Fibroblast of pulmonary artery (primary cell): Measurements from ENCODE around the gene PSPN.

Experiments
- DNase-seq: peaks from one replicate; pipeline ENCODE4 v3.0.0-alpha.2; 2010; ENCODE audit warnings: low read depth
- H3K4me3 ChIP-seq: replicated peaks from 2 replicates; pipeline ENCODE4 v1.5.1; 2011; ENCODE audit warnings: low read depth, mild to moderate bottlenecking, control low read depth, low read length, moderate library complexity
- TF ChIP-seq, protein P1 (sequence below): IDR thresholded peaks from 2 replicates; pipeline ENCODE4 v1.5.1; 2011; ENCODE audit warnings: mild to moderate bottlenecking, control low read depth, low read length, inconsistent platforms; ENCODE audit errors: missing control alignments

The PSPN gene

DNA sequence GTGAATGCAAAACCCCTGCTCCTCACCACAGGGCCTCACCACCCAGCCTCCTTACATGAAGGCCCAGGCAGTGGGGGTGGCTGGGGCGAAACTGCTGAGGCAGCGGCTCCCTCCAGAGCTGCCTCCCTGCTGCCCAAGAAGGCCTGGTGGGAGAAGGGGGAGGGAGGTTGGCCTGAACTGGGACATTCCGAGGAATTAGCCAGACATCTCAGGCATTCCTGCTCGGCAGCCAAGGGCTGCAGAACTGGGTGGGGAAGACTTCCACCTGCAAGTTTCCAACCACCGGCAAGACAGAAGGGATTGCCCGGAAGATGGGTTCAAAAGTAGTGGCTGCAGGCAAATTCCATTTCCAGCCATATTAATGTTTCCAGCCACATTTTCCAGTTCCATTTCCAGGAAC is 2.3 kb upstream of the PSPN start:
- no peak overlapping the region for H3K4me3 ChIP-seq
- TF ChIP-seq, protein P1, sequence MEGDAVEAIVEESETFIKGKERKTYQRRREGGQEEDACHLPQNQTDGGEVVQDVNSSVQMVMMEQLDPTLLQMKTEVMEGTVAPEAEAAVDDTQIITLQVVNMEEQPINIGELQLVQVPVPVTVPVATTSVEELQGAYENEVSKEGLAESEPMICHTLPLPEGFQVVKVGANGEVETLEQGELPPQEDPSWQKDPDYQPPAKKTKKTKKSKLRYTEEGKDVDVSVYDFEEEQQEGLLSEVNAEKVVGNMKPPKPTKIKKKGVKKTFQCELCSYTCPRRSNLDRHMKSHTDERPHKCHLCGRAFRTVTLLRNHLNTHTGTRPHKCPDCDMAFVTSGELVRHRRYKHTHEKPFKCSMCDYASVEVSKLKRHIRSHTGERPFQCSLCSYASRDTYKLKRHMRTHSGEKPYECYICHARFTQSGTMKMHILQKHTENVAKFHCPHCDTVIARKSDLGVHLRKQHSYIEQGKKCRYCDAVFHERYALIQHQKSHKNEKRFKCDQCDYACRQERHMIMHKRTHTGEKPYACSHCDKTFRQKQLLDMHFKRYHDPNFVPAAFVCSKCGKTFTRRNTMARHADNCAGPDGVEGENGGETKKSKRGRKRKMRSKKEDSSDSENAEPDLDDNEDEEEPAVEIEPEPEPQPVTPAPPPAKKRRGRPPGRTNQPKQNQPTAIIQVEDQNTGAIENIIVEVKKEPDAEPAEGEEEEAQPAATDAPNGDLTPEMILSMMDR, result no peak
- DNase-seq, result peak; percentile 21

DNA sequence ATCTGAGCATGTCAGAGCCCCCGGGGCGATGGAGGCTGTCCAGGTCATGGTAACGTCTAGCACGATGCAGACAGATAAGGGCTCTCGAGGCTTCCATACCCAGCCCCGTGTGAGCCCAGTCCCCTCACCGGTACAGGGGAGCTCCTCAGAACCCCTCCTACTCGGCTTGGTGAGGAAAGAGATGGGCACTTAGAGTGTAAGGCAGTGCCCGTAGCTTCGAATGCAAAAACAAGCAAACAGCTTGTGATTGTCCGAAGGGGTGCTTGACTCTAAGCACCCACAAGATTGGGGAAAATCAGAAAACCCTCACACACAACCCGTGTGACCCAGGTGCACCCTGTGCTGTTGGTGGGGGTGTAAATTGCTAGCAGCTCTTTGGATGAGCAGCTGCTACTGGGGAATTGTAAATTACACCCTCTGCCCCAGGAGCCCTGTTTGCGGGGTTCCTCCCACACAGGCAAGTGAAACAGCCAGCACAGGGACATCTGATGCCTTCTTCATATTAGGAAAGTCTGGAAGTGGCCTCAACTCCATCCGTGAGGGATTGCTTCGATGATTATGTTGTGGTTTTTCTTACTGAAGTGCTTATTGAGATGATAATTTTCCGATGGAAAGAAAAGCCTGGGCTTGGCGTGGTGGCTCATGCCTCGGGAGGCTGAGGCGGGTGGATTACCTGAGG is 918 bp upstream of the PSPN start:
- TF ChIP-seq, protein P1, result no peak
- DNase-seq, result no peak
- no peak overlapping the region for H3K4me3 ChIP-seq

DNA sequence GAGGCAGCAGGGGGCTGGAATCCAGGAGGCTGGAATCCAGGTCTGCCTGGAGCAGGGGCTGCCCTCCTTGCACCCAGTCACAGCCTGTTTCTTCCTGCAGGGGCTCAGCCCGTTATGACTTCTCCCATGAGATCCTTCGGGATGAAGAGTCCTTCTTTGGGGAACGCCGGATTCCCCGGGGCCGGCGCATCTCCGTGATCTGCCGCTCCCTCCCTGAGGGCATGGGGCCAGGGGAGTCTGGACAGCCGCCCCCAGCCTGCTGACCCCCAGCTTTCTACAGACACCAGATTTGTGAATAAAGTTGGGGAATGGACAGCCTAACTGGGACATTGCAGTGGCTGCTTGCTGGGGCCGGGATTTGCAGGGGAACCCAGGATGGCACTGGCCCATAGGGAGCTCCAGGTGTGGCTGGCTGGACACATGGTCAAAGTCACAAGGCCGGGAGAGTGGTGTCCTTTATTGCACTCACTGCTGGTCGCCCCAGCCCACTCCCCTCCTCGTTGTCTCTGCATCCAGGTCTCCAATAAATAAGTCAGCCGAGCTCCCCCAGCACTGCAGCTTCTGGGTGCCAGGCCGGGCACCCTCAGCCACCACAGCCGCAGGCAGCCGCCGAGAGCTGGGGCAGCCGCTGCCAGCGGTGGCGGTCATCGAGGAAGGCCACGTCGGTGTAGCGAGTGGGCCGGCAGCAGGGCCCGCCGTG is 872 bp downstream of the PSPN start:
- no peak overlapping the region for H3K4me3 ChIP-seq
- TF ChIP-seq, protein P1, result no peak
- no peak for DNase-seq

DNA sequence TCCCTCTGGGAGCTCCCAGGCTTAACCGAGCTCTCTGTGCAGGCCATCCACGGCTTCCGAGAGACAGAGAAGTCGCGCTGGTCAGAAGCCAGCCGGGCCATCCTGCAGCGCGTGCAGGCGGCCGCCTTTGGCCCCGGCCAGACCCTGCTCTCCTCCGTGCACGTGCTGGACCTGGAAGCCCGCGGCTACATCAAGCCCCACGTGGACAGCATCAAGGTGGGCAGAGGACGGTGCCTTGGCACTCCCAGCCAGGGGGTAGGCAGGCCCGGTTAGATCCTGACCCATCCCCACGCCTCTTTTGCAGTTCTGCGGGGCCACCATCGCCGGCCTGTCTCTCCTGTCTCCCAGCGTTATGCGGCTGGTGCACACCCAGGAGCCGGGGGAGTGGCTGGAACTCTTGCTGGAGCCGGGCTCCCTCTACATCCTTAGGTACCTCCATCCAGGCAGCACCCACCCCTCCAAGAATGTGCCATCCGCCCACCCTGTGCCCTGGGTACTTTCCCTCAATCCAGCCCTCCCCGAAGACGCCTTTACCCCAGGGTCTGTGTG is 1.5 kb downstream of the PSPN start:
- TF ChIP-seq, protein P1, result no peak
- H3K4me3 ChIP-seq, result no peak overlapping the region
- DNase-seq, result no peak

DNA sequence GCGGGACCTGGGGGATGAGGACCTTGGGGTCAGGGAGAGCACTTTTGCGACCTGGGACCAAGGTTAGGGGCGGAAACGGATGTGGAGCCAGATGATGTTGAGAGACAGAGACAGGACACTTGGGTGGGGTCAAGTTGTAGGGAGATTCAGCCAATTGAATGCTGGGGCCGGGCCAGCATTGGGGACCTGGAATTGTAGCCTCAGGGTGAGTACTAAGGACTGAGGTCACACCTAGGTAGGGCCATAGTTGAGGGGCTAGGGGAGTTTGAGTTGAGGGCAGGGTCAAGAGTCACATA is 2.0 kb downstream of the PSPN start:
- TF ChIP-seq, protein P1, result no peak
- no peak for DNase-seq
- peak overlapping the region; percentile 49 for H3K4me3 ChIP-seq

DNA sequence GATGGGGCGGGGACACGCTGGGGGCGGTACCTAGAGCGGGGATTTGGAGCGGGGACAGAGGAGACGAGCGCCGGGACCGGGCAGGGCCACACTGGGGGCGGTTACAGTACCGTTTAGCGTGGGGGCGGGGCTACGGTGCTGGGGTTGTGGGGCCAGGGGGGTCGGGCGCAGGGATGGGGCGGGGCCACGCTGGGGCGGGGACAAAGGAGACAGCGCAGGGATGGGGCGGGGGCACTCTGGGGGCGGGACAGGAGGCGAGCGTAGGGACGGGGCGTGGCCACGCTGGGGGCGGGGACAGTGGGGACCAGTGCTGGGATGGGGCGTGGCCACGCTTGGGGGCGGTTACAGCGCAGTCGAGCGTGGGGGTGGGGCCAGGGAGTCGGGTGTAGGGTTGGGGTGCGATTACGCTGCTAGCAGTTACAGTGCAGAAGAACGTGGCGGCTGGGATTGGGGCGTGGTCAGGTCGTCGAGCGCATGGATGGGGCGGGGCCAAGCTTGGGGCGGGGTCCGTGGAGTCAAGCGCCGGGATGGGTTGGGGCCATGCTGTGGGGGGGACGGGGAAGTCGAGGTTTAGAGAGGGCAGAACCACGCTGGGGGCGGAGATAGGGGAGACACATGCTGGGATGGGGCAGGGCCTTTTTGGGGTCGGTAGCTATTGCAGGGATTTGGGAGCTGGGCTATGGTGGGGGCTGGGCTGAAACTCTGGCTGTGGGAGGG is 2.5 kb downstream of the PSPN start:
- H3K4me3 ChIP-seq, result peak overlapping the region; percentile 79
- DNase-seq, result peak; percentile 99
- TF ChIP-seq, protein P1, result no peak
